ENCODE results near the gene MAGEA9. TPM values are rescaled to one million over a fixed set of nuclear protein-coding genes. Genes with fewer than 3 reads are reported as not detected.
"Not testable (repeated sequence)": the region's sequence is repeated elsewhere in the genome, so short reads cannot be mapped to it uniquely, and the experiment has no call there.

Gene MAGEA9
- not detected for total RNA-seq
- long read RNA-seq, result 0 reads

- ATAC-seq; intact Hi-C loops (cut with DNase I, micrococcal nuclease); DNase-seq: not testable (repeated sequence)
These were observed at the start of gene MAGEA9 for GRCh38 chrX:149781727-149782126. Gene MAGEA9 (plus strand): TSS chrX:149781930. CDS start chrX:149786211, 4,281 bp downstream.

GRCh38 chrX:149742269-149742668 is 39.5 kb upstream of the MAGEA9 start:
- DNase-seq; intact Hi-C loops (cut with DNase I, micrococcal nuclease): not testable (repeated sequence)
- peak; percentile 44 for ATAC-seq

GRCh38 chrX:149746390-149747007 is 35.2 kb upstream of the MAGEA9 start:
- DNase-seq; intact Hi-C loops (cut with DNase I, micrococcal nuclease): not testable (repeated sequence)
- ATAC-seq, result peak; percentile 94

GRCh38 chrX:149757206-149758067 is 24.3 kb upstream of the MAGEA9 start:
- intact Hi-C loops (cut with DNase I, micrococcal nuclease), result no loop called here
- DNase-seq (no peak), ATAC-seq (no peak)

- intact Hi-C loops (cut with DNase I, micrococcal nuclease), result no loop called here
- ATAC-seq, result no peak
- DNase-seq, result no peak
These were observed 23.5 kb upstream of the MAGEA9 start for GRCh38 chrX:149758068-149758714.

- intact Hi-C loops (cut with DNase I, micrococcal nuclease); ATAC-seq; DNase-seq: not testable (repeated sequence)
These were observed 23.0 kb upstream of the MAGEA9 start for GRCh38 chrX:149758715-149759078.

GRCh38 chrX:149759824-149760223 is 21.9 kb upstream of the MAGEA9 start:
- ATAC-seq (no peak), DNase-seq (no peak)
- intact Hi-C loops (cut with DNase I, micrococcal nuclease), result no loop called here

GRCh38 chrX:149760965-149761364 is 20.8 kb upstream of the MAGEA9 start:
- no peak for DNase-seq
- ATAC-seq, result no peak
- intact Hi-C loops (cut with DNase I, micrococcal nuclease), result no loop called here

GRCh38 chrX:149761858-149762674 is 19.7 kb upstream of the MAGEA9 start:
- ATAC-seq; intact Hi-C loops (cut with DNase I, micrococcal nuclease); DNase-seq: not testable (repeated sequence)

- intact Hi-C loops (cut with DNase I, micrococcal nuclease), result no loop called here
These were observed 18.8 kb upstream of the MAGEA9 start for GRCh38 chrX:149762696-149763614.

GRCh38 chrX:149770344-149770743 is 11.4 kb upstream of the MAGEA9 start:
- intact Hi-C loops (cut with DNase I, micrococcal nuclease); DNase-seq; ATAC-seq: not testable (repeated sequence)

More at GRCh38 chrX:149762696-149763614, 18.8 kb upstream of the MAGEA9 start:
- ATAC-seq (no peak), DNase-seq (no peak)

- ATAC-seq; DNase-seq; intact Hi-C loops (cut with DNase I, micrococcal nuclease): not testable (repeated sequence)
These were observed 8.7 kb upstream of the MAGEA9 start for GRCh38 chrX:149773026-149773425.

GRCh38 chrX:149773768-149774167 is 8.0 kb upstream of the MAGEA9 start, which contains the start of gene HSFX1:
Gene HSFX1 (plus strand): TSS chrX:149774068. CDS start chrX:149774682, 614 bp downstream.
- ATAC-seq; DNase-seq; intact Hi-C loops (cut with DNase I, micrococcal nuclease): not testable (repeated sequence)

- intact Hi-C loops (cut with DNase I, micrococcal nuclease); ATAC-seq; DNase-seq: not testable (repeated sequence)
These were observed 3.7 kb upstream of the MAGEA9 start for GRCh38 chrX:149777999-149778398.

- DNase-seq; intact Hi-C loops (cut with DNase I, micrococcal nuclease): not testable (repeated sequence)
- peak; percentile 43 for ATAC-seq
These were observed 13.8 kb downstream of the MAGEA9 start for GRCh38 chrX:149795531-149795930.

GRCh38 chrX:149799095-149799714 is 17.5 kb downstream of the MAGEA9 start:
- DNase-seq, result no peak
- ATAC-seq, result no peak
- intact Hi-C loops (cut with DNase I, micrococcal nuclease), result no loop called here

- intact Hi-C loops (cut with DNase I, micrococcal nuclease), result no loop called here
- DNase-seq, result no peak
- ATAC-seq, result no peak
These were observed 18.2 kb downstream of the MAGEA9 start for GRCh38 chrX:149799938-149800337.
